IMR-90 (cell line): Measurements from ENCODE around the gene CAT. TPM values are rescaled to one million over a fixed set of nuclear protein-coding genes. Genes with fewer than 3 reads are reported as not detected.

Source experiments
- ATAC-seq: fragments of 200-7000 bp; cut with Tn5 transposase; 2 replicates; pipeline ENCODE4 v1.9.1; 2020; ENCODE audit warnings: low read depth, mild to moderate bottlenecking, moderate library complexity
- BruUV-seq: library from RNA; stranded (reverse); fragments of 400-500 nt; replicated peaks from 2 replicates; lab custom pipeline; 2021; lab: Mats Ljungman, UMichigan
- CTCF ChIA-PET: fragments of 300-600 bp; formaldehyde crosslinking; extraction: SDS; loops from one replicate; lab custom pipeline; 2021; ENCODE audit warnings: antibody characterized with exemption; lab: Yijun Ruan, JAX
- POLR2A ChIA-PET: fragments of 300-600 bp; sonication (Branson Sonifier 250); formaldehyde crosslinking; loops from one replicate; lab custom pipeline; 2022; ENCODE audit warnings: antibody characterized with exemption; ENCODE audit not compliant: unreplicated experiment; lab: Charles Lee
- DNase-seq: peaks from one replicate; pipeline ENCODE4 v3.0.0; 2013
- H2AFZ ChIP-seq: replicated peaks from 2 replicates; pipeline ENCODE3; 2013; ENCODE audit warnings: low read length, mild to moderate bottlenecking; ENCODE audit not compliant: poor library complexity
- H2AK5ac ChIP-seq: 2 replicates; pipeline ENCODE4 v1.6.1; 2013; ENCODE audit warnings: low read depth, low read length, inconsistent platforms
- H2AK9ac ChIP-seq: replicated peaks from 2 replicates; pipeline ENCODE3; 2013; ENCODE audit warnings: mild to moderate bottlenecking, low read depth, low read length, moderate library complexity; ENCODE audit not compliant: poor library complexity
- H2BK120ac ChIP-seq: 2 replicates; pipeline ENCODE4 v1.6.1; 2013; ENCODE audit warnings: low read depth, low read length, inconsistent platforms
- H2BK15ac ChIP-seq: 3 replicates; pipeline ENCODE4 v1.6.1; 2013; ENCODE audit warnings: low read depth, low read length, inconsistent platforms
- H2BK20ac ChIP-seq: 2 replicates; pipeline ENCODE4 v1.6.1; 2013; ENCODE audit warnings: low read depth, mild to moderate bottlenecking, inconsistent platforms, low read length, moderate library complexity
- H2BK5ac ChIP-seq: 2 replicates; pipeline ENCODE4 v1.6.1; 2013; ENCODE audit warnings: mild to moderate bottlenecking, low read depth, low read length, inconsistent platforms; ENCODE audit not compliant: poor library complexity, severe bottlenecking
- H3K14ac ChIP-seq: replicated peaks from 2 replicates; pipeline ENCODE4 v1.6.1; 2013; ENCODE audit warnings: low read depth, low read length, inconsistent platforms
- H3K18ac ChIP-seq: 2 replicates; pipeline ENCODE4 v1.6.1; 2013; ENCODE audit warnings: low read depth, low read length, control low read depth
- H3K23ac ChIP-seq: 2 replicates; pipeline ENCODE4 v1.6.1; 2013; ENCODE audit warnings: low read depth, low read length, inconsistent platforms
- H3K27ac ChIP-seq: 2 replicates; pipeline ENCODE4 v1.5.1; 2013; ENCODE audit warnings: mild to moderate bottlenecking, control low read depth, low read length; ENCODE audit not compliant: insufficient read depth
- H3K27me3 ChIP-seq: 2 replicates; pipeline ENCODE4 v1.6.1; 2013; ENCODE audit warnings: low read length; ENCODE audit not compliant: control insufficient read depth, insufficient read depth
- H3K36me3 ChIP-seq: 2 replicates; pipeline ENCODE4 v1.6.1; 2013; ENCODE audit warnings: low read length, mixed read lengths; ENCODE audit not compliant: control insufficient read depth, insufficient read depth
- H3K4ac ChIP-seq: 2 replicates; pipeline ENCODE4 v1.6.1; 2013; ENCODE audit warnings: low read depth, low read length, inconsistent platforms
- H3K4me1 ChIP-seq: 2 replicates; pipeline ENCODE4 v1.6.1; 2013; ENCODE audit warnings: low read length, mixed read lengths; ENCODE audit not compliant: control insufficient read depth, insufficient read depth
- H3K4me2 ChIP-seq: 2 replicates; pipeline ENCODE4 v1.6.1; 2013; ENCODE audit warnings: low read depth, mild to moderate bottlenecking, control low read depth, low read length, moderate library complexity
- H3K4me3 ChIP-seq: 2 replicates; pipeline ENCODE4 v1.5.1; 2013; ENCODE audit warnings: low read depth, mild to moderate bottlenecking, control low read depth, low read length, moderate library complexity; ENCODE audit not compliant: insufficient read depth
- H3K56ac ChIP-seq: 2 replicates; pipeline ENCODE4 v1.6.1; 2013; ENCODE audit warnings: low read length, inconsistent platforms; ENCODE audit not compliant: insufficient read depth; ENCODE audit errors: extremely low read depth
- H3K79me1 ChIP-seq, 2 experiments: 2 replicates each; pipeline ENCODE4 v1.6.1; 2013; ENCODE audit warnings: low read length in 2 of 2, inconsistent platforms in 1 of 2, low read depth in 1 of 2
- H3K9ac ChIP-seq: 2 replicates; pipeline ENCODE4 v1.6.1; 2013; ENCODE audit warnings: low read depth, low read length, control low read depth
- H3K9me1 ChIP-seq: 2 replicates; pipeline ENCODE4 v1.6.1; 2013; ENCODE audit warnings: low read length, inconsistent platforms; ENCODE audit not compliant: insufficient read depth
- H3K9me3 ChIP-seq: 2 replicates; pipeline ENCODE4 v1.6.1; 2013; ENCODE audit warnings: low read length; ENCODE audit not compliant: control insufficient read depth, insufficient read depth
- H4K20me1 ChIP-seq: 2 replicates; pipeline ENCODE4 v1.6.1; 2013; ENCODE audit warnings: low read length, inconsistent platforms; ENCODE audit not compliant: insufficient read depth
- H4K5ac ChIP-seq: 2 replicates; pipeline ENCODE4 v1.6.1; 2013; ENCODE audit warnings: mild to moderate bottlenecking, low read depth, low read length, control low read depth
- H4K8ac ChIP-seq, 2 experiments: 2 replicates each; pipeline ENCODE4 v1.6.1; 2013; ENCODE audit warnings: low read depth in 2 of 2, low read length in 2 of 2, control low read depth in 1 of 2, inconsistent platforms in 1 of 2
- H4K91ac ChIP-seq: 2 replicates; pipeline ENCODE4 v1.6.1; 2013; ENCODE audit warnings: low read depth, low read length, inconsistent platforms; ENCODE audit not compliant: insufficient read depth
- BHLHE40 ChIP-seq: fragments of 150-350 bp; IDR thresholded peaks from 2 replicates; pipeline ENCODE4 v1.6.1; 2016; ENCODE audit warnings: mild to moderate bottlenecking, low read depth, low read length
- CEBPB ChIP-seq: IDR thresholded peaks from 2 replicates; pipeline ENCODE4 v1.6.1; 2012; ENCODE audit warnings: low read depth, low read length, improper control_type of control experiment
- CHD1 ChIP-seq: IDR thresholded peaks from 2 replicates; pipeline ENCODE4 v1.6.1; 2012; ENCODE audit warnings: low read depth, low read length, improper control_type of control experiment
- FOS ChIP-seq: fragments of 150-350 bp; IDR thresholded peaks from 2 replicates; pipeline ENCODE4 v1.6.1; 2016; ENCODE audit warnings: low read depth, low read length
- MAFK ChIP-seq: IDR thresholded peaks from 2 replicates; pipeline ENCODE4 v1.6.1; 2012; ENCODE audit warnings: low read depth, low read length, improper control_type of control experiment
- MAZ ChIP-seq: IDR thresholded peaks from 2 replicates; pipeline ENCODE4 v1.6.1; 2012; ENCODE audit warnings: low read depth, mild to moderate bottlenecking, low read length, improper control_type of control experiment, moderate library complexity, borderline replicate concordance
- MXI1 ChIP-seq: IDR thresholded peaks from 2 replicates; pipeline ENCODE4 v1.6.1; 2012; ENCODE audit warnings: low read depth, mild to moderate bottlenecking, low read length, moderate library complexity, borderline replicate concordance
- NFE2L2 ChIP-seq: fragments of 150-350 bp; IDR thresholded peaks from 2 replicates; pipeline ENCODE4 v1.6.1; 2016; ENCODE audit warnings: low read depth, mild to moderate bottlenecking, low read length
- POLR2A ChIP-seq: IDR thresholded peaks from 2 replicates; pipeline ENCODE4 v1.6.1; 2012; ENCODE audit warnings: mild to moderate bottlenecking, low read depth, low read length
- RAD21 ChIP-seq: IDR thresholded peaks from 2 replicates; pipeline ENCODE4 v1.6.1; 2012; ENCODE audit warnings: low read length, improper control_type of control experiment
- RCOR1 ChIP-seq: IDR thresholded peaks from 2 replicates; pipeline ENCODE4 v1.6.1; 2012; ENCODE audit warnings: mild to moderate bottlenecking, low read length, improper control_type of control experiment; ENCODE audit not compliant: insufficient replicate concordance
- RFX5 ChIP-seq: IDR thresholded peaks from 2 replicates; pipeline ENCODE4 v1.8.0; 2012; ENCODE audit warnings: low read depth, mild to moderate bottlenecking, low read length, moderate library complexity
- SMC3 ChIP-seq: fragments of 150-350 bp; IDR thresholded peaks from 2 replicates; pipeline ENCODE4 v1.6.1; 2016; ENCODE audit warnings: low read depth, mild to moderate bottlenecking, antibody characterized with exemption, low read length, moderate library complexity
- USF2 ChIP-seq: fragments of 150-350 bp; IDR thresholded peaks from 2 replicates; pipeline ENCODE4 v1.6.1; 2017; ENCODE audit warnings: mild to moderate bottlenecking, antibody characterized with exemption, low read length, low read depth
- WGBS, 2 experiments: methylation state at CpG; one replicate each; pipeline versions ENCODE4 v1.1.5 to v1.1.7; 2013; ENCODE audit warnings: missing lambda C conversion rate in 2 of 2; ENCODE audit not compliant: insufficient read length in 1 of 2; ENCODE audit errors: extremely low coverage in 2 of 2; 5-methylcytosine and 5-hydroxymethylcytosine counted together
- dilution Hi-C: fragments of 300-500 bp; cut with HindIII; formaldehyde crosslinking; loops from one replicate; pipeline ENCODE4 v1.14.3; 2018; ENCODE audit warnings: low sequenced_read_pairs; ENCODE audit not compliant: unreplicated experiment
- in situ Hi-C: fragments of 300-500 bp; cut with MboI; formaldehyde crosslinking; loops from 3 replicates; pipeline ENCODE4 v1.14.3; 2019; ENCODE audit warnings: low sequenced_read_pairs, inconsistent platforms, mixed read lengths
- intact Hi-C: fragments of 100-400 bp; cut with micrococcal nuclease; formaldehyde crosslinking; loops from 2 replicates; pipeline ENCODE4 v1.10.0; 2022
- polyA plus RNA-seq, 3 experiments: library from polyadenylated mRNA; depleted of rRNA; stranded (reverse); fragments of >200 nt; gene quantifications; 2 replicates each; pipeline ENCODE4 v1.2.3, GENCODE V29; 2012; ENCODE audit warnings: low replicate concordance in 1 of 3
- total RNA-seq: library from RNA; depleted of rRNA; stranded (reverse); fragments of >200 nt; gene quantifications from 2 replicates; pipeline ENCODE4 v1.2.3, GENCODE V29; 2012
- TF ChIP-seq, protein P1 (sequence below): conservative IDR thresholded peaks from 2 replicates; pipeline ENCODE4 v1.5.1; 2012; ENCODE audit warnings: mild to moderate bottlenecking, low read depth, low read length, improper control_type of control experiment
- TF ChIP-seq, protein P2 (sequence below): fragments of 150-350 bp; IDR thresholded peaks from 2 replicates; pipeline ENCODE4 v1.6.1; 2016; ENCODE audit warnings: low read depth, mild to moderate bottlenecking, low read length, moderate library complexity, borderline replicate concordance

Gene CAT
- total and polyA plus RNA-seq, 2 of the 4 experiments (the other 2 are of a cell fraction), result 52.5 to 80.5 TPM

GRCh38 chr11:34419158-34419557 lies 19.6 kb upstream of the CAT start:
- H4K8ac ChIP-seq, result no peak overlapping the region
- no TSS peak for BruUV-seq
- H2AK9ac ChIP-seq, result no peak overlapping the region
- no peak overlapping the region for H3K18ac ChIP-seq
- no peak overlapping the region for H2AK5ac ChIP-seq
- no peak overlapping the region for H2AFZ ChIP-seq
- H2BK15ac ChIP-seq, result no peak overlapping the region; the same call in 2 of the 3 replicates
- H3K56ac ChIP-seq, result no peak overlapping the region
- WGBS, 2 experiments, result no CpG with 5 or more reads among the region's 2 CpGs
- no peak overlapping the region for H2BK20ac ChIP-seq
- ChIA-PET POLR2A (no interaction called here), CTCF (no interaction called here)
- ATAC-seq, result no peak
- no peak overlapping the region for H2BK5ac ChIP-seq
- intact Hi-C loops (no loop called here), in situ Hi-C loops (no loop called here), dilution Hi-C loops (no loop called here)
- H4K91ac ChIP-seq, result no peak overlapping the region
- H3K4me3 ChIP-seq, result no peak overlapping the region
- no peak for TF ChIP-seq MAFK
- TF ChIP-seq, protein P1, sequence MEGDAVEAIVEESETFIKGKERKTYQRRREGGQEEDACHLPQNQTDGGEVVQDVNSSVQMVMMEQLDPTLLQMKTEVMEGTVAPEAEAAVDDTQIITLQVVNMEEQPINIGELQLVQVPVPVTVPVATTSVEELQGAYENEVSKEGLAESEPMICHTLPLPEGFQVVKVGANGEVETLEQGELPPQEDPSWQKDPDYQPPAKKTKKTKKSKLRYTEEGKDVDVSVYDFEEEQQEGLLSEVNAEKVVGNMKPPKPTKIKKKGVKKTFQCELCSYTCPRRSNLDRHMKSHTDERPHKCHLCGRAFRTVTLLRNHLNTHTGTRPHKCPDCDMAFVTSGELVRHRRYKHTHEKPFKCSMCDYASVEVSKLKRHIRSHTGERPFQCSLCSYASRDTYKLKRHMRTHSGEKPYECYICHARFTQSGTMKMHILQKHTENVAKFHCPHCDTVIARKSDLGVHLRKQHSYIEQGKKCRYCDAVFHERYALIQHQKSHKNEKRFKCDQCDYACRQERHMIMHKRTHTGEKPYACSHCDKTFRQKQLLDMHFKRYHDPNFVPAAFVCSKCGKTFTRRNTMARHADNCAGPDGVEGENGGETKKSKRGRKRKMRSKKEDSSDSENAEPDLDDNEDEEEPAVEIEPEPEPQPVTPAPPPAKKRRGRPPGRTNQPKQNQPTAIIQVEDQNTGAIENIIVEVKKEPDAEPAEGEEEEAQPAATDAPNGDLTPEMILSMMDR, result no peak
- no peak for TF ChIP-seq MAZ
- TF ChIP-seq RCOR1, result no peak
- TF ChIP-seq NFE2L2, result no peak
- no peak for TF ChIP-seq POLR2A
- no peak for TF ChIP-seq USF2
- TF ChIP-seq MXI1, result no peak
- no peak for TF ChIP-seq SMC3
- TF ChIP-seq, protein P2, sequence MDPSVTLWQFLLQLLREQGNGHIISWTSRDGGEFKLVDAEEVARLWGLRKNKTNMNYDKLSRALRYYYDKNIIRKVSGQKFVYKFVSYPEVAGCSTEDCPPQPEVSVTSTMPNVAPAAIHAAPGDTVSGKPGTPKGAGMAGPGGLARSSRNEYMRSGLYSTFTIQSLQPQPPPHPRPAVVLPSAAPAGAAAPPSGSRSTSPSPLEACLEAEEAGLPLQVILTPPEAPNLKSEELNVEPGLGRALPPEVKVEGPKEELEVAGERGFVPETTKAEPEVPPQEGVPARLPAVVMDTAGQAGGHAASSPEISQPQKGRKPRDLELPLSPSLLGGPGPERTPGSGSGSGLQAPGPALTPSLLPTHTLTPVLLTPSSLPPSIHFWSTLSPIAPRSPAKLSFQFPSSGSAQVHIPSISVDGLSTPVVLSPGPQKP, result no peak
- no peak for TF ChIP-seq FOS
- no peak for TF ChIP-seq RAD21
- TF ChIP-seq BHLHE40, result no peak
- no peak for TF ChIP-seq RFX5
- TF ChIP-seq CHD1, result no peak
- no peak for TF ChIP-seq CEBPB
- H3K79me1 ChIP-seq, result no peaks in the 10 kb centered on the region
- no peak overlapping the region for H3K9ac ChIP-seq
- peaks cover 3% of the 10 kb centered on the region; the same call in 1 of the 2 replicates for H3K9me3 ChIP-seq
- no peaks in the 10 kb centered on the region for H3K36me3 ChIP-seq
- no peaks in the 10 kb centered on the region for H4K20me1 ChIP-seq
- no peak overlapping the region for H3K27ac ChIP-seq
- H3K4me1 ChIP-seq, result no peaks in the 10 kb centered on the region; the same call in 1 of the 2 replicates
- no peak overlapping the region for H2BK120ac ChIP-seq
- no peak overlapping the region for H3K4me2 ChIP-seq
- H3K9me1 ChIP-seq, result no peaks in the 10 kb centered on the region
- H4K5ac ChIP-seq, result no peak overlapping the region
- no peak for DNase-seq
- no peak overlapping the region for H3K14ac ChIP-seq
- no peak overlapping the region for H3K4ac ChIP-seq
- peaks cover 14% of the 10 kb centered on the region for H3K27me3 ChIP-seq
- H3K23ac ChIP-seq, result no peak overlapping the region
